ENCODE results near the gene ZBTB38. TPM values are rescaled to one million over a fixed set of nuclear protein-coding genes. Genes with fewer than 3 reads are reported as not detected.
A peak's percentile ranks its signal among the peaks of the same experiment; 100 is the strongest.

ZBTB38 gene
- total and polyA plus RNA-seq, 2 of the 13 experiments (the other 11 are each of a cell fraction or from before 2014, with no cell fraction given) = 26.8 to 51.7 TPM

- TF ChIP-seq CAMTA2 (CRISPR knock-in tag; IDR thresholded peaks at IDR 0.05; ENCODE audit: borderline replicate concordance) (no peak), EP300 (IDR thresholded peaks at IDR 0.05; ENCODE audit: low read depth in 2 of 2, low read length in 2 of 2) (0 out of 4 replicates have a peak, but pooled peaks of 1 of the 2 experiments have one; percentile 29), EP300 (CRISPR knock-in tag; IDR thresholded peaks at IDR 0.05; ENCODE audit: borderline replicate concordance) (no peak), ZBTB42 (CRISPR knock-in tag; IDR thresholded peaks at IDR 0.05) (no peak), ZC3H4 (CRISPR knock-in tag; IDR thresholded peaks at IDR 0.05; ENCODE audit: borderline replicate concordance) (no peak), HNRNPL (IDR thresholded peaks at IDR 0.05; ENCODE audit: low read depth, low read length) (no peak), SRY (CRISPR knock-in tag; IDR thresholded peaks at IDR 0.05) (no peak)
Measured at GRCh38 chr3:141343865-141344271, 24.4 kb upstream of the ZBTB38 start (continued).

GRCh38 chr3:141345528-141345927, 22.8 kb upstream of the ZBTB38 start:
- no peaks in the 10 kb centered on the region for H3K36me3 ChIP-seq (replicated peaks in 1 of 2; ENCODE audit: control insufficient read depth in 1 of 2, insufficient read depth in 2 of 2, low read length in 2 of 2)
- no TSS peak for BruUV-seq (replicated peaks)
- no peaks in the 10 kb centered on the region for H3K9me3 ChIP-seq (ENCODE audit: low read length)
- peaks cover 43% of the 10 kb centered on the region for H3K4me1 ChIP-seq (ENCODE audit: insufficient read depth, low read length)
- H3K27ac ChIP-seq (ENCODE audit: extremely low read length, insufficient read depth, low read length) = no peak overlapping the region
- FAIRE-seq = no peak
- no peak overlapping the region for H2AFZ ChIP-seq (ENCODE audit: low read length)
- ChIA-PET POLR2A (interaction anchor here (1.2 kb wide), 1 partner anchor 34 kb away, joined by 5 read pairs; no protein-coding TSS in a partner anchor), CTCF (ENCODE audit: low intra/inter-chr PET ratio, low total read pairs) (no interaction called here)
- H3K4me2 ChIP-seq (ENCODE audit: low read depth, low read length) = peak overlapping the region; percentile 54; the same call in 1 of the 2 replicates
- 61% methylated on average over 1 of the region's 2 CpGs for WGBS (ENCODE audit: low lambda C conversion rate)
- H3K9ac ChIP-seq (ENCODE audit: insufficient read depth, low read depth, low read length) = no peak overlapping the region
- intact Hi-C loops (cut with micrococcal nuclease; ENCODE audit: unreplicated experiment) (no loop called here), in situ Hi-C loops (cut with HindIII; ENCODE audit: extremely low pct_ligation_motif_present, low pct_unique_long_range_greater_than_20kb) (no loop called here)
- H3K27me3 ChIP-seq (ENCODE audit: control insufficient read depth in 1 of 2, insufficient read depth in 2 of 2, low read length in 2 of 2) = no peaks in the 10 kb centered on the region
- DNase-seq (ENCODE audit: low spot score) = no peak
- no peak for ATAC-seq
- H3K79me2 ChIP-seq (ENCODE audit: insufficient read depth, low read length) = no peaks in the 10 kb centered on the region
- no peaks in the 10 kb centered on the region for H4K20me1 ChIP-seq (ENCODE audit: insufficient read depth, low read length)
- no peak for TF ChIP-seq RAD21 (CRISPR knock-in tag; IDR thresholded peaks at IDR 0.05)
- TF ChIP-seq HOXA5 (CRISPR knock-in tag; IDR thresholded peaks at IDR 0.05) = no peak
- no peak for TF ChIP-seq ZNF557 (CRISPR knock-in tag; IDR thresholded peaks at IDR 0.05)
- no peak for TF ChIP-seq HMG20A (CRISPR knock-in tag; IDR thresholded peaks at IDR 0.05; ENCODE audit: borderline replicate concordance)
- H3K4me3 ChIP-seq (replicated peaks in 1 of 3; ENCODE audit: insufficient read depth in 1 of 3, low read depth in 2 of 3, low read length in 3 of 3) = no peak overlapping the region

Measured in HepG2 (cell line).